ENCODE measurements around the gene TMEM151B. TPM values are rescaled to one million over a fixed set of nuclear protein-coding genes. Genes with fewer than 3 reads are reported as not detected.

Gene TMEM151B
- total RNA-seq, 1 donor from 2014 or later, result 4.7 TPM

DNA sequence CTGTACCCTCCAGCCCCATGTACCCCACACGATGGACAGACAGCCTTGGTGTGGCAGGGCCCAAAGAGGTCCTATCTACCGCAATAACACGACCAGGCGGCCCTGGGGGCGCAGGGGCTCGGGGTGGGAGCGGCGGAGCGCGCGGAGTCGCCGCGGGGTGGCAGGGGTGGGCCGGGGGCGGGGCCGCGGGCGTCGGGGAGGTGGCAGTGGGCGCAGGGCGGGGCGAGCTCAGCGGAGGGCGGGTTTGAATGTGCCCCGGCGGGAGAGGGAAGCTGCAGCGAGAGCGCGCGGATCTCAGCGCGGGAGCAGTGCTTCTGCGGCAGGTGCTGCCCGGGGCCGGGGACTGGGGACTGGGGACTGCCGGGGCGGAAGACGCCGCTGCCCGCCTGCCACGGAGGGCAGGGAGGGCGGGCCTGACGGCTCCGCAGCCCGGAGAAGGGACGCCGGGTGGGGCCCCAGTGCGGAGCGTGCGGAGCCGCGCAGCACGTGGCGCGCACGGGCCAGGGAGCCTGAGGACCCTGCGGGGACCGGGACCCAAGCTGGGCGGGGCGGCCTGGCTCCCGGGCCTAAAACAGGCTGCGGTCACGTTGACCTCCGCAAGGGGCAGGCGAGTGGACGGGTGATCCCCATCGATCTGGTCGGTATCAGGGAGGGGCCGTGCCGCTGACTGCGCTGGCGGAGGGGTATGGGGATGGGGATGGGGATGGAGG, 46.8 kb upstream of the TMEM151B start, which contains the start of gene SLC29A1:
TSS of gene SLC29A1 (plus strand) at position 277 of the 710 bp plus-strand sequence. CDS start 3,719 bp downstream, outside the sequence.
- Mint-ChIP-seq H3K27me3 (peaks cover 20% of the 10 kb centered on the region), H3K27ac (peak within 1 kb of the TSS; percentile 89), H3K9me3 (ENCODE audit: low read depth) (no peaks in the 10 kb centered on the region), H3K4me3 (ENCODE audit: low read depth) (peak within 1 kb of the TSS; percentile 71), H3K4me1 (ENCODE audit: low read depth) (peaks cover 38% of the 10 kb centered on the region), H3K36me3 (ENCODE audit: insufficient read depth) (no peaks in the 10 kb centered on the region)
- TF ChIP-seq, protein P1, sequence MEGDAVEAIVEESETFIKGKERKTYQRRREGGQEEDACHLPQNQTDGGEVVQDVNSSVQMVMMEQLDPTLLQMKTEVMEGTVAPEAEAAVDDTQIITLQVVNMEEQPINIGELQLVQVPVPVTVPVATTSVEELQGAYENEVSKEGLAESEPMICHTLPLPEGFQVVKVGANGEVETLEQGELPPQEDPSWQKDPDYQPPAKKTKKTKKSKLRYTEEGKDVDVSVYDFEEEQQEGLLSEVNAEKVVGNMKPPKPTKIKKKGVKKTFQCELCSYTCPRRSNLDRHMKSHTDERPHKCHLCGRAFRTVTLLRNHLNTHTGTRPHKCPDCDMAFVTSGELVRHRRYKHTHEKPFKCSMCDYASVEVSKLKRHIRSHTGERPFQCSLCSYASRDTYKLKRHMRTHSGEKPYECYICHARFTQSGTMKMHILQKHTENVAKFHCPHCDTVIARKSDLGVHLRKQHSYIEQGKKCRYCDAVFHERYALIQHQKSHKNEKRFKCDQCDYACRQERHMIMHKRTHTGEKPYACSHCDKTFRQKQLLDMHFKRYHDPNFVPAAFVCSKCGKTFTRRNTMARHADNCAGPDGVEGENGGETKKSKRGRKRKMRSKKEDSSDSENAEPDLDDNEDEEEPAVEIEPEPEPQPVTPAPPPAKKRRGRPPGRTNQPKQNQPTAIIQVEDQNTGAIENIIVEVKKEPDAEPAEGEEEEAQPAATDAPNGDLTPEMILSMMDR (IDR thresholded peaks at IDR 0.05; ENCODE audit: unreplicated experiment), result peak; percentile 59
- DNase-seq (ENCODE audit: low spot score, unreplicated experiment), result peak; percentile 80

DNA sequence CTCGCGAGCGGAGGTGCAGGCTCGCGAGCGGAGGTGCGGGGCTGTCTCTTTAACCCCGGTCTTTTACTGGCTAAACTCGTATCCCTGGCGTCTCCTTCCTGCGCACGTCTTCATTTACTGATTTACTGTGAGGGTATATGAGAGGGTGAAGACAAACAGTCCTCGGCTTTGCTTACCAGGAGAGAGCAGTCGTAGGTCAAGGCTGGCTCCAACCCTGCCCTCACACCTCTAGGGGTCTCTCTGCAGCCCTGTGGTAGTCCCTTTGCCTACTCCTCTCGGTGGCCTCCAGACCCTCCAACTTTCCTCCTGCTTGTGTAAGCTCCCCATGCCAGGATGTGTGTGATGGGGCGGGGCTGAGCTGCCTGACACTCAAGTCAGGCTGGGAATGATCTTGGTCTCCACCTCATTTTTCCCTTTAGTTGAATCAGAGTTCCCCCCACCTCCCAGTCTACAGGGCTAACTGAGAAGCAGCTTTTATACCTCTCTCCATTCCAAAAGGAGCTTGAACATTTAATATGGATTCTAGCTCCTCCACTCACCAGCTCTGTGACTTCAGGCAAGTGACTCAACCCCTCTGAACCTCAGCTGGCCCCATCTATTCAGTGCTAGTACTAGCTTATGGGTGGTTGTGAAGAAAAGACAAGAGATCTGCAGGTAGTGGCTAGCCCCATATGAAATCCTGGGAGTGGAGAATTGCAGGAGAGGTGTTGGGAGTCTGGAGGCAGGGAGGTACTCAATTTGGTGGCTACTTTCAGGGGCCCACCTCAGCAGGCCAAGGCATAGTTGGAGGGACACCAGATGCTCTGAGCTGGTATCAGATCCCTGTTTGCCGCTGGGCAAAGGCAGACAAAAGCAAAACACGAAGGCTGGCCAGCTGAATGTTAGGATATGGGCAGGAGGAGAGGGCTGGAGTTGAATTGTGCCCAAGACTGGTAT, 46.0 kb upstream of the TMEM151B start:
- H3K4me3 Mint-ChIP-seq (ENCODE audit: low read depth), result peak overlapping the region; percentile 71
- DNase-seq (ENCODE audit: low spot score, unreplicated experiment), result no peak
- H3K27me3 Mint-ChIP-seq, result peaks cover 19% of the 10 kb centered on the region
- TF ChIP-seq, protein P1 (IDR thresholded peaks at IDR 0.05; ENCODE audit: unreplicated experiment), result no peak
- H3K36me3 Mint-ChIP-seq (ENCODE audit: insufficient read depth), result no peaks in the 10 kb centered on the region
- H3K27ac Mint-ChIP-seq, result peak overlapping the region; percentile 89
- H3K4me1 Mint-ChIP-seq (ENCODE audit: low read depth), result peaks cover 36% of the 10 kb centered on the region
- H3K9me3 Mint-ChIP-seq (ENCODE audit: low read depth), result no peaks in the 10 kb centered on the region

DNA sequence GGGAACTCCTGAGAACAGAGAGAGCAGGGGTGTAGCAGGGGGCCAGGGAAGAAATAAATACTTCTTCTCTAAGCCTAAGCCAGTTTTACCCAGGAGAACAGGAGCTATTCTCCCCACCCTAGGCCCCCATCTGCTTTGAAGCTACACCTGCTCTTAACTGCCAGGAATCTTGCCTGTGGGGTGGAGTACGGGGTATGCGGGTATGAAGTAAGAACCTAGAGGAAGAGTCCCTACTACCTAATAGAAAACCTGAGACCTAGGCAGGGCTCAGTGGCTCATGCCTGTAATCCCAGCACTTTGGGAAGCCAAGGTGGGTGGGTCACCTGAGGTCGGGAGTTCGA, 45.3 kb upstream of the TMEM151B start:
- TF ChIP-seq, protein P1 (IDR thresholded peaks at IDR 0.05; ENCODE audit: unreplicated experiment), result no peak
- DNase-seq (ENCODE audit: low spot score, unreplicated experiment), result no peak
- Mint-ChIP-seq H3K4me3 (ENCODE audit: low read depth) (no peak overlapping the region), H3K4me1 (ENCODE audit: low read depth) (peaks cover 34% of the 10 kb centered on the region), H3K27ac (no peak overlapping the region), H3K27me3 (peaks cover 19% of the 10 kb centered on the region), H3K9me3 (ENCODE audit: low read depth) (no peaks in the 10 kb centered on the region), H3K36me3 (ENCODE audit: insufficient read depth) (no peaks in the 10 kb centered on the region)

DNA sequence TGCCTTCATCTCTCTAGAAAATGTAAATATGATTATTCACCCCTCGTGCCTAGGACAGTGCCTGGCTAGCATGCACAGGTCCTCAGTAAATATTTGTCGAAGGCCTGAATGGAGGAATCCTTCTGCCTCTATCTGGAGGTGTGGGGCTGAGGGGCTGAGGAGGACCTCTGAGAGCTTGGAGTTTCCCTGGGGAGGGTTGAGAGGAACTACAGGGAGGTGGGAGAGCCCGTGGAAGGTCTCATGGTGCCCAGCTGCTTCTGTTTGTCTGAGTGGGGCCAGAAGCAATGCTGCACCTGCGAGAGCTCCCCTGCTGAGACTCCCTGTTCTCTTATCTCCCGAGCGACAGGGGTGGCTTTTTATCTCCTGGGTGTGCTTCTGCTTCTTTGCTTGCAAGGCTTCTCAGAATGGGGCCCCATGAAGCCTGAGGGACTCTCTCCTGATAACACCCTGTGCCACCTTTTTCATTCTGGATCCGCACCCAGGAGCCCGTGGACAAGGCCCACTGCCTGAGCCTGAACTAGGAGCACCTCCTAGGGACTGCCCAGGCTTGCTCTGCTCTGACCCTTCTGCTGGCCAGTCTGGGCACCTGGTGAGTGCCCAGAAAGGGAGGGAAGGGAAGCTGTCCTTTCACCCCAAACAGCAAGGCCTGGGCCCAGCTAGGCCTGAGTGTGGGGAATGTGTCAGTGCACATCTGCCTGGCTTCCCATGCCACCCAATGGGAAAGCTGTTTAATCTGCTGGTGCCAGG, 44.5 kb upstream of the TMEM151B start:
- peaks cover 34% of the 10 kb centered on the region for H3K4me1 Mint-ChIP-seq (ENCODE audit: low read depth)
- peak overlapping the region; percentile 82 for H3K27ac Mint-ChIP-seq
- no peaks in the 10 kb centered on the region for H3K36me3 Mint-ChIP-seq (ENCODE audit: insufficient read depth)
- H3K27me3 Mint-ChIP-seq, result peaks cover 19% of the 10 kb centered on the region
- DNase-seq (ENCODE audit: low spot score, unreplicated experiment), result no peak
- H3K4me3 Mint-ChIP-seq (ENCODE audit: low read depth), result peak overlapping the region; percentile 40
- TF ChIP-seq, protein P1 (IDR thresholded peaks at IDR 0.05; ENCODE audit: unreplicated experiment), result no peak
- no peaks in the 10 kb centered on the region for H3K9me3 Mint-ChIP-seq (ENCODE audit: low read depth)

All from progenitor cell of endocrine pancreas (in vitro differentiated cells).